ENCODE measurements around the gene MYO15B.

- TF ChIP-seq CTCF (IDR thresholded peaks at IDR 0.05) (no peak), REST (IDR thresholded peaks at IDR 0.05; ENCODE audit: insufficient read depth in 1 of 2, low read depth in 2 of 2, low read length in 1 of 2) (no peak), POLR2AphosphoS5 (IDR thresholded peaks at IDR 0.05; ENCODE audit: low read depth, low read length) (no peak)
Measured at GRCh38 chr17:75551266-75551665, 36.3 kb upstream of the MYO15B start.

Measured in Panc1 (cell line).